ENCODE data around the gene CCDC92. TPM values are rescaled to one million over a fixed set of nuclear protein-coding genes. Genes with fewer than 3 reads are reported as not detected.

The CCDC92 gene
- polyA plus RNA-seq, 1 of the 3 experiments (the other 2 are of a cell fraction) = 53.5 TPM

GRCh38 chr12:123910761-123911193 is 61.9 kb downstream of the CCDC92 start:
- Histone ChIP-seq H3K36me3 (replicated peaks in 1 of 2; ENCODE audit: control insufficient read depth in 1 of 2, insufficient read depth in 2 of 2, low read length in 1 of 2) (no peaks in the 10 kb centered on the region), H3F3A (replicated peaks; ENCODE audit: insufficient read depth) (peaks cover 13% of the 10 kb centered on the region), H4K20me1 (ENCODE audit: insufficient read depth) (no peaks in the 10 kb centered on the region), H3K9me3 (no peaks in the 10 kb centered on the region), H3K27ac (ENCODE audit: low read depth in 2 of 2, low read length in 1 of 2) (no peak overlapping the region), H2AFZ (ENCODE audit: low read depth) (no peak overlapping the region), H3K9ac (no peak overlapping the region), H3K4me1 (ENCODE audit: control insufficient read depth in 1 of 2, insufficient read depth in 2 of 2, low read depth in 1 of 2, low read length in 1 of 2) (peaks cover 0 to 6% of the 10 kb centered on the region in 2 experiments; a peak in 1 of 4 replicates), H3K27me3 (ENCODE audit: insufficient read depth) (no peaks in the 10 kb centered on the region), H3K4me3 (ENCODE audit: low read depth in 2 of 2, low read length in 1 of 2) (no peak overlapping the region), H3K4me2 (no peak overlapping the region), H3K79me2 (ENCODE audit: insufficient read depth) (no peaks in the 10 kb centered on the region), H3K9me2 (no peaks in the 10 kb centered on the region)
- TF ChIP-seq USF2 (IDR thresholded peaks at IDR 0.05; ENCODE audit: borderline replicate concordance, low read depth, low read length) (no peak), IRF3 (IDR thresholded peaks at IDR 0.05; ENCODE audit: low read depth, low read length) (no peak)
- WGBS (ENCODE audit: low lambda C conversion rate) = 78% methylated on average over 5 of the region's 5 CpGs
- no peak for DNase-seq
- ChIA-PET POLR2A (interaction anchor here (0.7 kb wide), 1 partner anchor 25 kb away, joined by 5 read pairs; no protein-coding TSS in a partner anchor), CTCF (interaction anchor here (0.6 kb wide), 1 partner anchor 82 kb away, joined by 3 read pairs; no protein-coding TSS in a partner anchor)

GRCh38 chr12:123910057-123910456 is 62.6 kb downstream of the CCDC92 start:
- ChIA-PET POLR2A (no interaction called here), CTCF (no interaction called here)
- Histone ChIP-seq H4K20me1 (ENCODE audit: insufficient read depth) (no peaks in the 10 kb centered on the region), H3K9ac (no peak overlapping the region), H3K9me2 (no peaks in the 10 kb centered on the region), H3K9me3 (no peaks in the 10 kb centered on the region), H3K4me1 (ENCODE audit: control insufficient read depth in 1 of 2, insufficient read depth in 2 of 2, low read depth in 1 of 2, low read length in 1 of 2) (peaks cover 0 to 6% of the 10 kb centered on the region in 2 experiments; a peak in 1 of 4 replicates), H3K4me2 (no peak overlapping the region), H2AFZ (ENCODE audit: low read depth) (no peak overlapping the region), H3K27me3 (ENCODE audit: insufficient read depth) (no peaks in the 10 kb centered on the region), H3K36me3 (replicated peaks in 1 of 2; ENCODE audit: control insufficient read depth in 1 of 2, insufficient read depth in 2 of 2, low read length in 1 of 2) (no peaks in the 10 kb centered on the region), H3K79me2 (ENCODE audit: insufficient read depth) (no peaks in the 10 kb centered on the region), H3K4me3 (ENCODE audit: low read depth in 2 of 2, low read length in 1 of 2) (no peak overlapping the region), H3K27ac (ENCODE audit: low read depth in 2 of 2, low read length in 1 of 2) (no peak overlapping the region), H3F3A (replicated peaks; ENCODE audit: insufficient read depth) (peaks cover 13% of the 10 kb centered on the region)
- no peak for DNase-seq
- TF ChIP-seq GABPA (IDR thresholded peaks at IDR 0.05; ENCODE audit: low read depth) (no peak), RCOR1 (IDR thresholded peaks at IDR 0.05; ENCODE audit: low read length) (no peak), CTCF (IDR thresholded peaks at IDR 0.05) (no peak), MEF2A (IDR thresholded peaks at IDR 0.05; ENCODE audit: borderline replicate concordance, low read depth) (no peak), MXI1 (IDR thresholded peaks at IDR 0.05; ENCODE audit: low read depth, low read length) (no peak)
- 74% methylated on average over 8 of the region's 8 CpGs for WGBS (ENCODE audit: low lambda C conversion rate)

All from SK-N-SH (cell line).